Sigmoid colon (tissue), 7 donors: ENCODE results near the gene MYOF. TPM values are rescaled to one million over a fixed set of nuclear protein-coding genes. Genes with fewer than 3 reads are reported as not detected.
A peak's percentile ranks its signal among the peaks of the same experiment; 100 is the strongest.

Source experiments
- DNase-seq: peaks from one replicate; pipeline ENCODE4 v3.0.0-alpha.2; 2019
- H3K27ac ChIP-seq, 4 donors: fragments of 200-600 bp; sonication (generic); one replicate each; pipeline ENCODE4 v1.5.1; 2016 to 2019; ENCODE audit warnings: mild to moderate bottlenecking in 1 of 4
- H3K27me3 ChIP-seq, 3 donors: fragments of 200-600 bp; sonication (generic); one replicate each; pipeline ENCODE4 v1.5.1; 2019; ENCODE audit warnings: mild to moderate bottlenecking in 1 of 3
- H3K36me3 ChIP-seq, 4 donors: fragments of 200-600 bp; sonication (generic); one replicate each; pipeline ENCODE4 v1.5.1; 2016 to 2019
- H3K4me1 ChIP-seq, 4 donors: fragments of 200-600 bp; sonication (generic); one replicate each; pipeline ENCODE4 v1.5.1; 2017 to 2019
- H3K4me3 ChIP-seq, 4 donors: fragments of 200-600 bp; sonication (generic); one replicate each; pipeline ENCODE4 v1.5.1; 2017 to 2019; ENCODE audit warnings: mild to moderate bottlenecking in 2 of 4, moderate library complexity in 1 of 4
- H3K9me3 ChIP-seq, 4 donors: fragments of 200-600 bp in 3 of 4; sonication (generic) in 3 of 4; one replicate each; pipeline versions ENCODE4 v1.5.1 to v1.6.1; 2013 to 2019
- CTCF ChIP-seq, 4 experiments: fragments of 450-650 bp in 3 of 4; fragments of 200-600 bp in 1 of 4; IDR thresholded peaks; one replicate each; pipeline ENCODE4 v1.5.1; 2016 to 2019; ENCODE audit warnings: antibody characterized with exemption in 4 of 4, mild to moderate bottlenecking in 3 of 4, moderate library complexity in 2 of 4
- EP300 ChIP-seq, 4 donors: sonication (generic); formaldehyde crosslinking; IDR thresholded peaks; one replicate each; pipeline ENCODE4 v1.6.1; 2017; ENCODE audit warnings: antibody characterized with exemption in 4 of 4
- POLR2A ChIP-seq, 2 donors: fragments of 450-650 bp; IDR thresholded peaks; one replicate each; pipeline ENCODE4 v1.6.1; 2016; ENCODE audit warnings: antibody characterized with exemption in 2 of 2, mild to moderate bottlenecking in 2 of 2, moderate library complexity in 2 of 2
- POLR2AphosphoS5 ChIP-seq, 4 donors: sonication (generic); formaldehyde crosslinking; IDR thresholded peaks; one replicate each; pipeline ENCODE4 v1.6.1; 2017; ENCODE audit warnings: antibody characterized with exemption in 4 of 4
- WGBS, 2 donors: extraction: QIAGEN DNeasy Blood & Tissue Kit; methylation state at CpG; one replicate each; pipeline ENCODE4 v1.1.7; 2013; 5-methylcytosine and 5-hydroxymethylcytosine counted together
- intact Hi-C: fragments of 100-400 bp; cut with DNase I; formaldehyde crosslinking; loops from one replicate; pipeline ENCODE4 v1.15.1; 2023
- polyA plus RNA-seq, 3 donors: library from polyadenylated mRNA; stranded (reverse); fragments of 200-250 nt; gene quantifications; one replicate each; pipeline ENCODE4 v1.2.3, GENCODE V29; 2013
- total RNA-seq, 4 donors: library from RNA; depleted of rRNA; stranded (reverse); fragments of >200 nt; gene quantifications; one replicate each; pipeline ENCODE4 v1.1.0, GENCODE V29; 2016
- donor health status: healthy with polysubstance abuse.
- donor health status: Bipolar disorder and iron deficiency.
- donor health status: healthy.

The MYOF gene
- total and polyA plus RNA-seq, 7 donors: 12.6 to 83.4 (median 36.3) TPM

- Histone ChIP-seq H3K9me3 (no peaks in the 10 kb centered on the region), H3K27me3 (no peaks in the 10 kb centered on the region), H3K27ac (no peak overlapping the region), H3K4me1 (no peaks in the 10 kb centered on the region), H3K36me3 (no peaks in the 10 kb centered on the region), H3K4me3 (no peak overlapping the region)
- TF ChIP-seq CTCF (IDR thresholded peaks at IDR 0.05) (no peak), EP300 (IDR thresholded peaks at IDR 0.05) (no peak), POLR2AphosphoS5 (IDR thresholded peaks at IDR 0.05) (no peak), POLR2A (IDR thresholded peaks at IDR 0.05) (no peak)
- no peak for DNase-seq
- WGBS, 2 donors: 91 to 93% methylated on average over 4 of the region's 4 CpGs
- intact Hi-C loops: no loop called here
These were observed 6.9 kb upstream of the MYOF start for GRCh38 chr10:93488956-93489528.

DNA sequence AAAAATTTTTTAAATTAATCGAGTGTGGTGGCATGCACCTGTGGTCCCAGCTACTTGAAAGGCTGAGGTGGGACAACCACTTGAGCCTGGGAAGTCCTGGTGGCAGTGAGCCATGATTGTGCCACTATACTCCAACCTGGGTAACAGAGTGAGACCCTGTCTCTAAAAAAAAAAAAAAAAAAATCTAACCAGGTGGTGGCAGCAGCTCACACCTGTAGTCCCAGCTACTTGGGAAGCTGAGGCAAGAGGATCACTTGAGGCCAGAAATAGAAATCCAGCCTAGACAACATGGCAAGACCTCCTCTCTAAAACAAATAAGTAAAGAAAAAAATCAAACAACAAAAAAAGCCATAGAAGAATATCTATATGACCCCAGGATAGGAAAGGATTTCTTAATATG is 3.6 kb upstream of the MYOF start:
- no peak for TF ChIP-seq POLR2AphosphoS5 (IDR thresholded peaks at IDR 0.05)
- TF ChIP-seq EP300 (IDR thresholded peaks at IDR 0.05): no peak
- TF ChIP-seq POLR2A (IDR thresholded peaks at IDR 0.05): no peak
- TF ChIP-seq CTCF (IDR thresholded peaks at IDR 0.05): no peak
- WGBS, 2 donors: 30 to 57% methylated on average over 1 of the region's 1 CpG

GRCh38 chr10:93481637-93482144 is 443 bp downstream of the MYOF start:
- no peak for TF ChIP-seq POLR2A (IDR thresholded peaks at IDR 0.05)
- no peak for TF ChIP-seq POLR2AphosphoS5 (IDR thresholded peaks at IDR 0.05)
- Histone ChIP-seq H3K4me1 (peaks cover 0 to 37% (median 33%) of the 10 kb centered on the region in 4 donors), H3K27me3 (no peaks in the 10 kb centered on the region), H3K4me3 (peak overlapping the region; percentile 54 to 65 (median 58)), H3K36me3 (no peaks in the 10 kb centered on the region), H3K9me3 (no peaks in the 10 kb centered on the region), H3K27ac (peak overlapping the region; percentile 84 to 95 (median 91))
- DNase-seq: peak; percentile 48
- WGBS, 2 donors: 10 to 34% methylated on average over 7 of the region's 7 CpGs
- intact Hi-C loops: loop anchor here (1.0 to 2.0 kb wide), 2 partner anchors 45 to 105 kb away; no protein-coding TSS in a partner anchor

More for the DNA sequence above, 3.6 kb upstream of the MYOF start:
- no peaks in the 10 kb centered on the region for H3K36me3 ChIP-seq
- peaks cover 0 to 5% (median 0%) of the 10 kb centered on the region in 4 donors for H3K4me1 ChIP-seq
- intact Hi-C loops: no loop called here
- no peaks in the 10 kb centered on the region for H3K9me3 ChIP-seq
- H3K27me3 ChIP-seq: no peaks in the 10 kb centered on the region
- no peak overlapping the region for H3K4me3 ChIP-seq
- no peak for DNase-seq
- H3K27ac ChIP-seq: no peak overlapping the region

DNA sequence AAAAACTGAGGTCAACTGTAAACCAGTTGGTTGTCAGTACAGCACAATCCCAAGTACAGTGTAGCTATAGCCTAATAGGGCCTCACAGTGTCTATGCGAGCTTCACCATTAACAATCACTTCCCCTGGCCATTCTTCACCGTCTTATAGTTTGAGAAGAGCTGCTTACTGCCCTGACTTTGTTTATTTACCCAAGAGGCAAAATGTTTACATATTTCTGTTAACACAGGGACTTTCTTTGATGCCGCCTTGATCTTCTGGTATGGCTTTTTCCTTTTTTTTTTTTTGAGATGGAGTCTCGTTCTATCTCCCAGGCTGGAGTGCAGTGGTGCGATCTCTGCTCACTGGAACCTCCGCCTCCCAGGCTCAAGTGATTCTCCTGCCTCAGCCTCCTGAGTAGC is 3.3 kb downstream of the MYOF start:
- Histone ChIP-seq H3K27me3 (no peaks in the 10 kb centered on the region), H3K9me3 (no peaks in the 10 kb centered on the region), H3K36me3 (no peaks in the 10 kb centered on the region), H3K4me1 (peaks cover 0 to 63% (median 55%) of the 10 kb centered on the region in 4 donors), H3K27ac (peak overlapping the region; percentile 84 to 95 (median 91)), H3K4me3 (peak overlapping the region in 1 of 4 donors; percentile 65)
- no peak for TF ChIP-seq EP300 (IDR thresholded peaks at IDR 0.05)
- TF ChIP-seq CTCF (IDR thresholded peaks at IDR 0.05): no peak
- no peak for TF ChIP-seq POLR2A (IDR thresholded peaks at IDR 0.05)
- intact Hi-C loops: no loop called here
- WGBS, 2 donors: 84 to 86% methylated on average over 6 of the region's 6 CpGs
- DNase-seq: peak; percentile 34

DNA sequence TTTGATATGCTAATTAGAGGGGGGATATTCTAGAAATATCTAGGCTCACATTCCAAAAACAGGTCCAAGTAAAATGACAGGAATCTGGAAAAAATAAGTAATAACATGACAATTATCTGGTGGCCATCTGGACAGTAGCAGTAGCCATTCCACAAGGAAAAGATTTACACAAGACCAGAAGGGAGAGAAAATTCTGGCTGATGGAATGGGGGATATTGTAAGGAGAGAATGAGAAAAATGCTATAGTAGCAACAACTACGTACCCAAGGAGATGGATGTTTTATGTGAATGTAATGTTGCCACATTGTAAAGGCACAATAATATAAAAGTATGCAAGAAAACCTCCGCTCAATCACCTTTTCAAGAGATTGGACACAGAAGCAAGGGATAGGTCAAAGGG is 5.4 kb downstream of the MYOF start:
- no peaks in the 10 kb centered on the region for H3K27me3 ChIP-seq
- intact Hi-C loops: no loop called here
- no peaks in the 10 kb centered on the region for H3K36me3 ChIP-seq
- DNase-seq: no peak
- peaks cover 0 to 83% (median 75%) of the 10 kb centered on the region in 4 donors for H3K4me1 ChIP-seq
- TF ChIP-seq POLR2AphosphoS5 (IDR thresholded peaks at IDR 0.05) (no peak), EP300 (IDR thresholded peaks at IDR 0.05) (no peak), CTCF (IDR thresholded peaks at IDR 0.05) (no peak), POLR2A (IDR thresholded peaks at IDR 0.05) (no peak)
- no peak overlapping the region for H3K4me3 ChIP-seq
- 92 to 98% methylated on average over 2 of the region's 2 CpGs for WGBS, 2 donors
- peak overlapping the region; percentile 17 to 95 (median 74) for H3K27ac ChIP-seq
- H3K9me3 ChIP-seq: no peaks in the 10 kb centered on the region
